ENCODE measurements around the gene C9orf50. TPM values are rescaled to one million over a fixed set of nuclear protein-coding genes. Genes with fewer than 3 reads are reported as not detected.

The C9orf50 gene
- total RNA-seq, 3 donors from 2014 or later: 0.48 TPM; not detected in 2

- no peak for DNase-seq (ENCODE audit: low spot score in 2 of 2)
- Histone ChIP-seq H3K4me3 (no peak overlapping the region), H3K27me3 (no peaks in the 10 kb centered on the region), H3K4me1 (peaks cover 5 to 9% of the 10 kb centered on the region in 2 donors), H3K9me3 (no peaks in the 10 kb centered on the region), H3K27ac (no peak overlapping the region), H3K36me3 (no peaks in the 10 kb centered on the region)
- intact Hi-C loops (cut with DNase I; ENCODE audit: low total_unique reads): no loop called here
- TF ChIP-seq POLR2AphosphoS5 (IDR thresholded peaks at IDR 0.05) (no peak), POLR2A (IDR thresholded peaks at IDR 0.05) (no peak), CTCF (IDR thresholded peaks at IDR 0.05) (no peak)
Measured at GRCh38 chr9:129567329-129567728, 53.6 kb downstream of the C9orf50 start.

GRCh38 chr9:129566563-129567266 is 54.2 kb downstream of the C9orf50 start:
- Histone ChIP-seq H3K9me3 (no peaks in the 10 kb centered on the region), H3K4me3 (no peak overlapping the region), H3K27ac (no peak overlapping the region), H3K36me3 (no peaks in the 10 kb centered on the region), H3K4me1 (peaks cover 5 to 9% of the 10 kb centered on the region in 2 donors), H3K27me3 (no peaks in the 10 kb centered on the region)
- intact Hi-C loops (cut with DNase I; ENCODE audit: low total_unique reads): no loop called here
- TF ChIP-seq POLR2AphosphoS5 (IDR thresholded peaks at IDR 0.05) (no peak), POLR2A (IDR thresholded peaks at IDR 0.05) (no peak), CTCF (IDR thresholded peaks at IDR 0.05) (no peak)
- DNase-seq (ENCODE audit: low spot score in 2 of 2): no peak

- TF ChIP-seq CTCF (IDR thresholded peaks at IDR 0.05): no peak
- no peak for TF ChIP-seq POLR2AphosphoS5 (IDR thresholded peaks at IDR 0.05)
- no peak for TF ChIP-seq POLR2A (IDR thresholded peaks at IDR 0.05)
- Histone ChIP-seq H3K9me3 (no peaks in the 10 kb centered on the region), H3K4me1 (peaks cover 0 to 3% of the 10 kb centered on the region in 2 donors), H3K27ac (no peak overlapping the region), H3K36me3 (no peaks in the 10 kb centered on the region), H3K4me3 (no peak overlapping the region), H3K27me3 (no peaks in the 10 kb centered on the region)
- no peak for DNase-seq (ENCODE audit: low spot score in 2 of 2)
- intact Hi-C loops (cut with DNase I; ENCODE audit: low total_unique reads): no loop called here
Measured at GRCh38 chr9:129562917-129563316, 58.0 kb downstream of the C9orf50 start.

GRCh38 chr9:129562514-129562913 is 58.4 kb downstream of the C9orf50 start:
- no peaks in the 10 kb centered on the region for H3K36me3 ChIP-seq
- no peak overlapping the region for H3K27ac ChIP-seq
- intact Hi-C loops (cut with DNase I; ENCODE audit: low total_unique reads): no loop called here
- no peak overlapping the region for H3K4me3 ChIP-seq
- no peaks in the 10 kb centered on the region for H3K27me3 ChIP-seq
- no peak for DNase-seq (ENCODE audit: low spot score in 2 of 2)
- H3K9me3 ChIP-seq: no peaks in the 10 kb centered on the region
- H3K4me1 ChIP-seq: no peaks in the 10 kb centered on the region
- TF ChIP-seq POLR2A (IDR thresholded peaks at IDR 0.05): no peak
- no peak for TF ChIP-seq CTCF (IDR thresholded peaks at IDR 0.05)
- TF ChIP-seq POLR2AphosphoS5 (IDR thresholded peaks at IDR 0.05): no peak

Other genes starting within 250 kb of the C9orf50 start
- 10 to 100 TPM; 17.8 to 31.1 (median 27.4) TPM for gene NTMT1, start 5.1 kb upstream of the C9orf50 start, total RNA-seq
- 10 to 100 TPM; 11.2 to 24.4 (median 21.6) TPM for gene ASB6, start 21.1 kb upstream of the C9orf50 start, total RNA-seq
- gene PRRX2, start 44.5 kb upstream of the C9orf50 start, total RNA-seq: 10 to 100 TPM in 1 of 3 donors, 1 to 10 TPM in 2; 4.4 to 35.1 (median 9.9) TPM
- gene PTGES, start 131.9 kb upstream of the C9orf50 start, total RNA-seq: 10 to 100 TPM; 21.8 to 36.7 (median 25.3) TPM
- 10 to 100 TPM; 22.6 to 26.7 (median 23.9) TPM for gene TOR1B, start 182.1 kb upstream of the C9orf50 start, total RNA-seq
- gene TOR1A, start 203.0 kb upstream of the C9orf50 start, total RNA-seq: 10 to 100 TPM; 54.4 to 60.7 (median 57.8) TPM
- 100 to 1,000 TPM in 1 of 3 donors, 10 to 100 TPM in 2; 56.7 to 189 (median 57.8) TPM for gene C9orf78, start 214.2 kb upstream of the C9orf50 start, total RNA-seq
- 10 to 100 TPM; 15.0 to 30.9 (median 22.3) TPM for gene USP20, start 214.4 kb upstream of the C9orf50 start, total RNA-seq

Measured in breast epithelium (tissue), 4 donors.